Measurements from ENCODE around the gene RMI1. TPM values are rescaled to one million over a fixed set of nuclear protein-coding genes. Genes with fewer than 3 reads are reported as not detected.
A peak's percentile ranks its signal among the peaks of the same experiment; 100 is the strongest.

The RMI1 gene
- total RNA-seq, 1 experiment from 2014 or later, result 10.2 TPM

DNA sequence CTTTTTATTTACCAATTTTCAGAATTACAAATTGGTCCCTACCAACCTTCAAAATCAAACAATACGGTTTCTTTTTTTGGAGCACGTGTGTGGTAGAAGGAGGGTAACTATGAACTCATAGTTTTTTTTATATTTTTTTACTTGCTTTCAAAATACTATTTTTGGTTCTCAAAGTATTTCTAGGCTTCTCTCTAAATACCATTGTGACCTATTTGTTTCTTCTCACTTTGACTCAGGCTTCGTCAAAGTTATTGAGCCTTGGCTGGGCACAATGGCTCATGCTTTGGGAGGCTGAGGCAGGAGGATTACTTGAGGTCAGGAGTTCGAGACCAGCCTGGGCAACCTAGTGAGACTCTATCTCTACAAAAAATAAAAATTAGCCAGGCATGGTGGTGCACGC, 47.8 kb upstream of the RMI1 start:
- H3K27me3 Mint-ChIP-seq (ENCODE audit: insufficient read depth, unreplicated experiment), result no peaks in the 10 kb centered on the region
- TF ChIP-seq, protein P1, sequence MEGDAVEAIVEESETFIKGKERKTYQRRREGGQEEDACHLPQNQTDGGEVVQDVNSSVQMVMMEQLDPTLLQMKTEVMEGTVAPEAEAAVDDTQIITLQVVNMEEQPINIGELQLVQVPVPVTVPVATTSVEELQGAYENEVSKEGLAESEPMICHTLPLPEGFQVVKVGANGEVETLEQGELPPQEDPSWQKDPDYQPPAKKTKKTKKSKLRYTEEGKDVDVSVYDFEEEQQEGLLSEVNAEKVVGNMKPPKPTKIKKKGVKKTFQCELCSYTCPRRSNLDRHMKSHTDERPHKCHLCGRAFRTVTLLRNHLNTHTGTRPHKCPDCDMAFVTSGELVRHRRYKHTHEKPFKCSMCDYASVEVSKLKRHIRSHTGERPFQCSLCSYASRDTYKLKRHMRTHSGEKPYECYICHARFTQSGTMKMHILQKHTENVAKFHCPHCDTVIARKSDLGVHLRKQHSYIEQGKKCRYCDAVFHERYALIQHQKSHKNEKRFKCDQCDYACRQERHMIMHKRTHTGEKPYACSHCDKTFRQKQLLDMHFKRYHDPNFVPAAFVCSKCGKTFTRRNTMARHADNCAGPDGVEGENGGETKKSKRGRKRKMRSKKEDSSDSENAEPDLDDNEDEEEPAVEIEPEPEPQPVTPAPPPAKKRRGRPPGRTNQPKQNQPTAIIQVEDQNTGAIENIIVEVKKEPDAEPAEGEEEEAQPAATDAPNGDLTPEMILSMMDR (IDR thresholded peaks at IDR 0.05; ENCODE audit: insufficient read depth in 1 of 2, low read depth in 1 of 2, low read length in 1 of 2, severe bottlenecking in 1 of 2, unreplicated experiment in 1 of 2), result no peak
- ChIA-PET POLR2A (no interaction called here), CTCF (no interaction called here)
- no peaks in the 10 kb centered on the region for H3K27me3 ChIP-seq (replicated peaks; ENCODE audit: control insufficient read depth, insufficient read depth, low read length)
- no peak overlapping the region for H3K4me3 ChIP-seq (ENCODE audit: low read depth, low read length)
- no peak for DNase-seq
- no peaks in the 10 kb centered on the region for H3K9me3 Mint-ChIP-seq (ENCODE audit: unreplicated experiment)
- H3K36me3 Mint-ChIP-seq (ENCODE audit: insufficient read depth, unreplicated experiment), result peaks cover 2% of the 10 kb centered on the region
- no TSS peak for BruUV-seq (replicated peaks)
- no peaks in the 10 kb centered on the region for H3K4me1 Mint-ChIP-seq (ENCODE audit: low read depth, unreplicated experiment)
- no peaks in the 10 kb centered on the region for H3K9me3 ChIP-seq
- intact Hi-C loops (cut with micrococcal nuclease; ENCODE audit: unreplicated experiment), result no loop called here
- no peak overlapping the region for H3K4me3 Mint-ChIP-seq (ENCODE audit: unreplicated experiment)
- H3K4me1 ChIP-seq, result no peaks in the 10 kb centered on the region
- no peak overlapping the region for H3K27ac Mint-ChIP-seq (ENCODE audit: unreplicated experiment)
- H3K36me3 ChIP-seq (ENCODE audit: control insufficient read depth, insufficient read depth, low read length), result no peaks in the 10 kb centered on the region

DNA sequence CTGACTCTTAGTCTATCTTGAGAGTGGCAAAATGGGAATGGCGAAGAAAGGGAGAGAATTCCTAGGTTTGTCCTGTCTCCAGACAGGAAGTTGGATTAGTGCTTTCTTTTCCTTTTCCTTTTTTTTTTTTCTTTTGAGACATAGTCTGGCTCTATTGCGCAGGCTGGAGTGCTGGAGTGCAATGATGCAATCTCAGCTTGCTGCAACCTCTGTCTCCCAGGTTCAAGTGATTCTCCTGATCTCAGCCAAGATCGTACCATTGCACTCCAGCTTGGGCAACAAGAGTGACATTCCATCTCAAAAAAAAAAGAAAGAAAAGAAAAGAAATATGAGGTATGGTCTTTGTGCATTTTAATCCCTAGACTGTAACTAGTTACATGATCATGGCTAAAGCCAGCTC, 46.8 kb upstream of the RMI1 start:
- H3K9me3 Mint-ChIP-seq (ENCODE audit: unreplicated experiment), result no peaks in the 10 kb centered on the region
- ChIA-PET CTCF (no interaction called here), POLR2A (no interaction called here)
- Histone ChIP-seq H3K27me3 (replicated peaks; ENCODE audit: control insufficient read depth, insufficient read depth, low read length) (no peaks in the 10 kb centered on the region), H3K36me3 (ENCODE audit: control insufficient read depth, insufficient read depth, low read length) (no peaks in the 10 kb centered on the region), H3K4me3 (ENCODE audit: low read depth, low read length) (no peak overlapping the region), H3K9me3 (no peaks in the 10 kb centered on the region), H3K4me1 (no peaks in the 10 kb centered on the region)
- BruUV-seq (replicated peaks), result no TSS peak
- peaks cover 4% of the 10 kb centered on the region for H3K36me3 Mint-ChIP-seq (ENCODE audit: insufficient read depth, unreplicated experiment)
- no peak overlapping the region for H3K4me3 Mint-ChIP-seq (ENCODE audit: unreplicated experiment)
- no peaks in the 10 kb centered on the region for H3K4me1 Mint-ChIP-seq (ENCODE audit: low read depth, unreplicated experiment)
- no peaks in the 10 kb centered on the region for H3K27me3 Mint-ChIP-seq (ENCODE audit: insufficient read depth, unreplicated experiment)
- intact Hi-C loops (cut with micrococcal nuclease; ENCODE audit: unreplicated experiment), result no loop called here
- TF ChIP-seq, protein P1 (IDR thresholded peaks at IDR 0.05; ENCODE audit: insufficient read depth in 1 of 2, low read depth in 1 of 2, low read length in 1 of 2, severe bottlenecking in 1 of 2, unreplicated experiment in 1 of 2), result no peak
- H3K27ac Mint-ChIP-seq (ENCODE audit: unreplicated experiment), result no peak overlapping the region
- DNase-seq, result peak in 1 of 2 experiments; percentile 14

DNA sequence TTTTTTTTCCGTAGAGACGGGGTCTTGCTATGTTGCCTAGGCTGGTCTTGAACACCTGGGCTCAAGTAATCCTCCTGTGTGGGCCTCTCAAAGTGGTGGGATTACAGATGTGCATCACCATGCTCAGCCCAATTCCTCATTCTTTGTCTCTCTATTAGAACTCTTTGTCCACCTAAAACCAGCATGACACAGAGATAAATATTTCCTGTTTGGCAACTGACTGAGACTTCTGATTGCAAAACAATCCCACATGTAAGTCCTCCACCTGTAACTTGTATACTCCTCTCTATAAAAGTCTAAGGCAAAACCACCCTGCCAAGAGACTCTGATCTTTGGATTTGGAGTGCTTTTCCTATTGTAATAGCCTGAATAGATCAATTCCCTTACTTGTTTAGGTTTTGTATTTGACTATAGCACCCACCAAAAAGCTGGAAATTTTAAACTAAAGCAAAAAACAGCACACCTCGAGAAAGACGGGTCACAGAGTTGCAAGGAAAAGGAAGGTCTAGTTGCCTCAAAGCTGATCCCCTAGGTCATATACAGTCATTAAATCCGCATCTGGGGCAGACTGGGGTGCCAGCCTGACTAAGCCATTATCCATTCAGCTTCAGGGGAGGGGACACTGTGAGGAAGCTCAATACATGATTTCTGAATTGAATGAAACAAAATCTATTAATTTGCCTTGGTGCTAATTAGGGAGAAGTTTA, 45.9 kb upstream of the RMI1 start:
- Mint-ChIP-seq H3K27ac (ENCODE audit: unreplicated experiment) (no peak overlapping the region), H3K27me3 (ENCODE audit: insufficient read depth, unreplicated experiment) (no peaks in the 10 kb centered on the region), H3K4me1 (ENCODE audit: low read depth, unreplicated experiment) (no peaks in the 10 kb centered on the region), H3K9me3 (ENCODE audit: unreplicated experiment) (no peaks in the 10 kb centered on the region), H3K36me3 (ENCODE audit: insufficient read depth, unreplicated experiment) (peaks cover 4% of the 10 kb centered on the region), H3K4me3 (ENCODE audit: unreplicated experiment) (no peak overlapping the region)
- no peaks in the 10 kb centered on the region for H3K9me3 ChIP-seq
- DNase-seq, result no peak
- BruUV-seq (replicated peaks), result no TSS peak
- TF ChIP-seq, protein P1 (IDR thresholded peaks at IDR 0.05; ENCODE audit: insufficient read depth in 1 of 2, low read depth in 1 of 2, low read length in 1 of 2, severe bottlenecking in 1 of 2, unreplicated experiment in 1 of 2), result no peak
- H3K36me3 ChIP-seq (ENCODE audit: control insufficient read depth, insufficient read depth, low read length), result no peaks in the 10 kb centered on the region
- ChIA-PET POLR2A (no interaction called here), CTCF (no interaction called here)
- H3K4me1 ChIP-seq, result no peaks in the 10 kb centered on the region
- intact Hi-C loops (cut with micrococcal nuclease; ENCODE audit: unreplicated experiment), result no loop called here
- H3K27me3 ChIP-seq (replicated peaks; ENCODE audit: control insufficient read depth, insufficient read depth, low read length), result no peaks in the 10 kb centered on the region
- no peak overlapping the region for H3K4me3 ChIP-seq (ENCODE audit: low read depth, low read length)
